Neural cell (in vitro differentiated cells): ENCODE measurements around the gene PRDM11. TPM values are rescaled to one million over a fixed set of nuclear protein-coding genes. Genes with fewer than 3 reads are reported as not detected.

ENCODE experiments used
- H2AFZ ChIP-seq: fragments of 200-600, 300-800 bp; sonication (generic), shearing (Covaris generic); 2 replicates; pipeline ENCODE4 v1.6.0; 2014; ENCODE audit warnings: low read depth, mild to moderate bottlenecking, antibody characterized with exemption, low read length, moderate library complexity
- H3F3A ChIP-seq: fragments of 200-600 bp; shearing (Covaris generic); 2 replicates; pipeline ENCODE4 v1.6.1; 2016; ENCODE audit warnings: mild to moderate bottlenecking, moderate library complexity, mixed read lengths, antibody characterized with exemption, low read length; ENCODE audit not compliant: insufficient read depth, poor library complexity, severe bottlenecking
- H3K27ac ChIP-seq: fragments of 200-600, 300-800 bp; sonication (generic), shearing (Covaris generic); 2 replicates; pipeline ENCODE4 v1.5.1; 2014; ENCODE audit warnings: mild to moderate bottlenecking, low read length, moderate library complexity
- H3K27me3 ChIP-seq: fragments of 300-800, 200-600 bp; sonication (generic), shearing (Covaris generic); 2 replicates; pipeline ENCODE4 v1.6.0; 2014; ENCODE audit warnings: mild to moderate bottlenecking, low read depth, low read length, moderate library complexity; ENCODE audit not compliant: insufficient read depth
- H3K36me3 ChIP-seq: fragments of 300-800, 200-600 bp; sonication (generic), shearing (Covaris generic); 2 replicates; pipeline ENCODE4 v1.5.1; 2014; ENCODE audit warnings: mild to moderate bottlenecking, antibody characterized with exemption, low read length, moderate library complexity; ENCODE audit not compliant: insufficient read depth
- H3K4me2 ChIP-seq: fragments of 300-800, 200-600 bp; sonication (generic), shearing (Covaris generic); 2 replicates; pipeline ENCODE4 v1.6.0; 2014; ENCODE audit warnings: mild to moderate bottlenecking, low read length
- H3K4me3 ChIP-seq: fragments of 300-800, 200-600 bp; sonication (generic), shearing (Covaris generic); 2 replicates; pipeline ENCODE4 v1.5.1; 2014; ENCODE audit warnings: mild to moderate bottlenecking, low read length, moderate library complexity
- H3K79me2 ChIP-seq: fragments of 200-600 bp; shearing (Covaris generic); replicated peaks from 2 replicates; pipeline ENCODE4 v1.6.0; 2014; ENCODE audit warnings: mild to moderate bottlenecking, low read length, moderate library complexity; ENCODE audit not compliant: insufficient read depth
- H3K9ac ChIP-seq: fragments of 300-800, 200-600 bp; sonication (generic), shearing (Covaris generic); 2 replicates; pipeline ENCODE4 v1.6.1; 2016; ENCODE audit warnings: mild to moderate bottlenecking, low read length, mixed read lengths
- H3K9me2 ChIP-seq: fragments of 200-600 bp; shearing (Covaris generic); 2 replicates; pipeline ENCODE4 v1.6.1; 2016; ENCODE audit warnings: mild to moderate bottlenecking, low read length, mixed read lengths; ENCODE audit not compliant: insufficient read depth
- H3K9me3 ChIP-seq: fragments of 200-600, 300-800 bp; sonication (generic), shearing (Covaris generic); 2 replicates; pipeline ENCODE4 v1.6.1; 2016; ENCODE audit warnings: mild to moderate bottlenecking, mixed run types, low read length, moderate library complexity, mixed read lengths
- H4K20me1 ChIP-seq: fragments of 200-600 bp; shearing (Covaris generic); 2 replicates; pipeline ENCODE4 v1.6.1; 2016; ENCODE audit warnings: mild to moderate bottlenecking, mixed run types; ENCODE audit not compliant: insufficient read depth
- CTCF ChIP-seq: fragments of 450-650 bp; IDR thresholded peaks from 2 replicates; pipeline ENCODE4 v1.5.1; 2014; ENCODE audit warnings: antibody characterized with exemption, mild to moderate bottlenecking, moderate library complexity; ENCODE audit not compliant: poor library complexity, severe bottlenecking
- EP300 ChIP-seq: fragments of 450-650 bp; conservative IDR thresholded peaks from 2 replicates; pipeline ENCODE4 v1.6.1; 2014; ENCODE audit warnings: antibody characterized with exemption, mild to moderate bottlenecking, moderate library complexity; ENCODE audit not compliant: poor library complexity, severe bottlenecking
- EZH2 ChIP-seq: fragments of 200-600, 300-800 bp; shearing (Covaris generic), sonication (generic); IDR thresholded peaks from 2 replicates; pipeline ENCODE4 v1.6.1; 2014; ENCODE audit warnings: antibody characterized with exemption, low read length, borderline replicate concordance, mild to moderate bottlenecking; ENCODE audit not compliant: insufficient read depth, poor library complexity, severe bottlenecking
- MXI1 ChIP-seq: fragments of 450-650 bp; conservative IDR thresholded peaks from 2 replicates; pipeline ENCODE4 v1.6.1; 2014; ENCODE audit warnings: antibody characterized with exemption, mild to moderate bottlenecking; ENCODE audit not compliant: poor library complexity, severe bottlenecking
- POLR2AphosphoS5 ChIP-seq: IDR thresholded peaks from 2 replicates; pipeline ENCODE4 v1.6.1; 2012
- RAD21 ChIP-seq: fragments of 450-650 bp; conservative IDR thresholded peaks from 2 replicates; pipeline ENCODE4 v1.6.1; 2014; ENCODE audit warnings: antibody characterized with exemption, mild to moderate bottlenecking, moderate library complexity
- REST ChIP-seq: IDR thresholded peaks from 2 replicates; pipeline ENCODE4 v1.6.1; 2012; ENCODE audit warnings: borderline replicate concordance
- SMC3 ChIP-seq: fragments of 450-650 bp; conservative IDR thresholded peaks from 2 replicates; pipeline ENCODE4 v1.6.1; 2014; ENCODE audit warnings: antibody characterized with exemption, mild to moderate bottlenecking, moderate library complexity; ENCODE audit not compliant: poor library complexity
- TAF1 ChIP-seq: IDR thresholded peaks from 2 replicates; pipeline ENCODE4 v1.6.1; 2012; ENCODE audit warnings: low read depth
- polyA plus RNA-seq: library from polyadenylated mRNA; depleted of rRNA; stranded (reverse); fragments of >200 nt; gene quantifications from 2 replicates; pipeline ENCODE4 v1.2.3, GENCODE V29; 2014

PRDM11 gene
- polyA plus RNA-seq, 1 donor from 2014 or later, result 2.0 TPM

DNA sequence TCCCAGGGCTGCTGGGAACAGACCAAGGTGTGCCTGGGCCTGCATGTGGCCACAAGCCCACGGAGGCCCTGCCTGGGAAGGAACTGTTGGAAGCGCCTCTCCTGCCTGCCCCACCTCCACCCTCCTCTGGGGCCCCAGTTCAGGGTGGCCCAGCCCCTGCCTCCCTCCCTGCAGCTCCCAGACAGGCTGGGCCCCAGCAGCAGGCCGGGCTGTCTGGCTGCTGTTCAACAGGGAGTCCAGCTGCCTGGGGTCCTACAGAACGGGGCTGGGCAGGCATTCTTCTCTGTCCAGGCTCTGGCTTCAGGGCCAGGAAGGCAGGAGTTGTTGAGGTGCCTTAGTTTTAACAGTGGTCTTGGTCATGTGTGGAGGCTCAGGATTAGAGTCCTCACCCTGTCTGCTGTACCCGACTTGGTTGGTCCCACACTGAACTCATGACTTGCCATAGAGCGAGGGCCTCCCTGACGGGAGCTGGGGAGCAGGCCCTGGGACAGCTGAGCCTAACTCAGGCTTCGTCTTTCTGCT, 11.8 kb downstream of the PRDM11 start:
- no peak overlapping the region for H3K9ac ChIP-seq
- H2AFZ ChIP-seq, result no peak overlapping the region
- H3K4me2 ChIP-seq, result no peak overlapping the region
- H3K4me3 ChIP-seq, result no peak overlapping the region
- TF ChIP-seq REST (no peak), POLR2AphosphoS5 (no peak), TAF1 (no peak), RAD21 (no peak), EZH2 (no peak), EP300 (no peak), MXI1 (no peak), SMC3 (no peak), CTCF (no peak)
- no peaks in the 10 kb centered on the region for H3K36me3 ChIP-seq
- peaks cover 6% of the 10 kb centered on the region for H3K79me2 ChIP-seq
- H3K9me3 ChIP-seq, result no peaks in the 10 kb centered on the region
- H3K27me3 ChIP-seq, result no peaks in the 10 kb centered on the region
- no peak overlapping the region for H3K27ac ChIP-seq
- no peaks in the 10 kb centered on the region for H4K20me1 ChIP-seq
- no peaks in the 10 kb centered on the region for H3F3A ChIP-seq
- H3K9me2 ChIP-seq, result no peaks in the 10 kb centered on the region

DNA sequence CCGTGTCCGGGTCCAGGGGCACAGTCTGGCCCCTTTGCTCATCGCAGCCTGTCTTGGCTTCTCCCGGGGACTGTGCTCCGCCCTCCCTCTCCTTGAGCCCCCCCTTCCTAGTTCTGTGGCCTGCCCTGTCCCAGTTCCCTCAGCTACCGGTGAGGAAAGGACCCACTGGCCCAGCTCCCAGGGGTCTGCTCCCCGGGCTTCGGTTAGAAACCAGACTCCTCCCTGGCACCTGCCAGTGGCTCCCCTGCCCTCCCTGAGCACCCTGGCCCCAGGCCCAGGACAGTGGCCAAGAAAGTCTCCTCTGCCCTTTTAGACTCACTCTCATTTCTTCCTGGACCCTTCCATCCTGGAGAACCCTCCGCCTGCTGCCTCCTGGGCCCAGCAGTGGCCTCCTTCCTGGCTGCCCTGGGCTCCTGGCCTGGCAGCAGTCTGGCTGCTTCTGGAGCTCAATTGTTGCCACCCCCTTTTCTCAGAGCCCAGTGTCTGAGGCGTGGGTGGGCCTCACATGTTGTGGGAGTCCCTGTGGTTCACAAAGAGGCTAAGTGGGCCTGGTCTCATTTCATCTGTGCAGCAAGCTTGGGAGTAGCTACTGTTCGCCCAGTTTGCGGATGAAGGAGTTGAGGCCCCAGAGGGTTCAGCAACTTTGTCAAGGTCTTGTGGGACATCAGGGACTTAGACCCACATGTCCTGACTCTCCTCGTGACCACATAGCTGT, 12.6 kb downstream of the PRDM11 start:
- H3K36me3 ChIP-seq, result no peaks in the 10 kb centered on the region
- H3K9me3 ChIP-seq, result no peaks in the 10 kb centered on the region
- TF ChIP-seq TAF1 (no peak), MXI1 (no peak), REST (no peak), RAD21 (no peak), POLR2AphosphoS5 (no peak), SMC3 (no peak), EP300 (no peak), CTCF (no peak), EZH2 (no peak)
- no peaks in the 10 kb centered on the region for H3K27me3 ChIP-seq
- H3K79me2 ChIP-seq, result peaks cover 2% of the 10 kb centered on the region
- no peak overlapping the region for H3K4me3 ChIP-seq
- H3K27ac ChIP-seq, result no peak overlapping the region
- no peak overlapping the region for H3K9ac ChIP-seq
- no peaks in the 10 kb centered on the region for H3F3A ChIP-seq
- H3K4me2 ChIP-seq, result no peak overlapping the region
- no peaks in the 10 kb centered on the region for H3K9me2 ChIP-seq
- H2AFZ ChIP-seq, result no peak overlapping the region
- H4K20me1 ChIP-seq, result no peaks in the 10 kb centered on the region
